ENCODE data around the gene KRT71. TPM values are rescaled to one million over a fixed set of nuclear protein-coding genes. Genes with fewer than 3 reads are reported as not detected.

KRT71 gene
- not detected for total RNA-seq
- long read RNA-seq, donor 1 = 0 reads
- long read RNA-seq, donor 2 = 0 reads

GRCh38 chr12:52552681-52553195, at the start of gene KRT71:
Gene KRT71, minus strand, starts transcription at chr12:52553145. Its CDS starts 68 bp downstream, at chr12:52553077.
- intact Hi-C loops (cut with DNase I, micrococcal nuclease) = no loop called here
- no peak for TF ChIP-seq CTCF (IDR thresholded peaks at IDR 0.05)
- H3K9me3 ChIP-seq = no peaks in the 10 kb centered on the region
- DNase-seq (no peak), ATAC-seq (no peak)
- H3K36me3 ChIP-seq (ENCODE audit: low read depth) = no peaks in the 10 kb centered on the region
- H3K4me3 ChIP-seq = no peak within 1 kb of the TSS
- H3K4me1 ChIP-seq (ENCODE audit: low read depth) = no peaks in the 10 kb centered on the region

- no peaks in the 10 kb centered on the region for H3K36me3 ChIP-seq (ENCODE audit: low read depth)
- no peak for TF ChIP-seq CTCF (IDR thresholded peaks at IDR 0.05)
- no peak for ATAC-seq
- DNase-seq = no peak
- H3K4me3 ChIP-seq = no peak overlapping the region
- intact Hi-C loops (cut with DNase I, micrococcal nuclease) = no loop called here
- H3K4me1 ChIP-seq (ENCODE audit: low read depth) = no peaks in the 10 kb centered on the region
- H3K9me3 ChIP-seq = no peaks in the 10 kb centered on the region
Observed at GRCh38 chr12:52602552-52602951, 49.6 kb upstream of the KRT71 start.

GRCh38 chr12:52601671-52602070, 48.7 kb upstream of the KRT71 start:
- no peak for TF ChIP-seq CTCF (IDR thresholded peaks at IDR 0.05)
- H3K4me1 ChIP-seq (ENCODE audit: low read depth) = no peaks in the 10 kb centered on the region
- no peaks in the 10 kb centered on the region for H3K9me3 ChIP-seq
- no peaks in the 10 kb centered on the region for H3K36me3 ChIP-seq (ENCODE audit: low read depth)
- ATAC-seq (no peak), DNase-seq (no peak)
- H3K4me3 ChIP-seq = no peak overlapping the region
- intact Hi-C loops (cut with DNase I, micrococcal nuclease) = no loop called here

GRCh38 chr12:52600941-52601481, 48.1 kb upstream of the KRT71 start, which contains the start of gene KRT72:
Gene KRT72, minus strand, starts transcription at chr12:52601463. Its CDS starts 11 bp downstream, at chr12:52601452.
- DNase-seq = no peak
- no peak for TF ChIP-seq CTCF (IDR thresholded peaks at IDR 0.05)
- ATAC-seq = no peak
- Histone ChIP-seq H3K9me3 (no peaks in the 10 kb centered on the region), H3K4me3 (no peak within 1 kb of the TSS), H3K4me1 (ENCODE audit: low read depth) (no peaks in the 10 kb centered on the region), H3K36me3 (ENCODE audit: low read depth) (no peaks in the 10 kb centered on the region)
- intact Hi-C loops (cut with DNase I, micrococcal nuclease) = no loop called here

GRCh38 chr12:52600475-52600874, 47.5 kb upstream of the KRT71 start:
- Histone ChIP-seq H3K4me3 (no peak overlapping the region), H3K36me3 (ENCODE audit: low read depth) (no peaks in the 10 kb centered on the region), H3K4me1 (ENCODE audit: low read depth) (no peaks in the 10 kb centered on the region), H3K9me3 (no peaks in the 10 kb centered on the region)
- TF ChIP-seq CTCF (IDR thresholded peaks at IDR 0.05) = no peak
- ATAC-seq (no peak), DNase-seq (no peak)
- intact Hi-C loops (cut with DNase I, micrococcal nuclease) = no loop called here
